ENCODE data around the gene NRARP. TPM values are rescaled to one million over a fixed set of nuclear protein-coding genes. Genes with fewer than 3 reads are reported as not detected.

The NRARP gene
- total RNA-seq (2021) = 7.4 and 8.9 TPM in 2 replicates
- Bru-seq, nascent RNA = percentile 45 among the genes with signal in this experiment
- percentile 63 among the genes with signal in this experiment for BruChase-seq, experiment 1, labeled RNA remaining after a 2-hour chase
- percentile 40 among the genes with signal in this experiment for BruChase-seq, experiment 2, labeled RNA remaining after a 6-hour chase
- long read RNA-seq, transcript NRARP-201 (1 exons, 1,770 nt) = major isoform, 26 of 26 reads
- long read RNA-seq, partial matches to known transcripts = 0 of 26 reads
- long read RNA-seq, other reads (novel, unspliced or antisense) = 0 of 26 reads

GRCh38 chr9:137302118-137302448 lies at the start of gene NRARP:
TSS of gene NRARP (minus strand) at chr9:137302271. CDS start at chr9:137301928, 343 bp downstream.
- ChIA-PET CTCF (interaction anchor here (0.7 to 1.3 kb wide), 3 partner anchors 15 to 211 kb away, joined by 3 to 8 read pairs (median 4); partner anchors contain the start of genes EXD3 and NOXA1), POLR2A (ENCODE audit: low non-redundant PET) (interaction anchor here (0.6 kb wide), 1 partner anchor 240 kb away, joined by 3 read pairs; no protein-coding TSS in a partner anchor)
- peaks cover 54% of the 10 kb centered on the region for H3K4me1 ChIP-seq (ENCODE audit: insufficient read depth, low read length, poor library complexity, severe bottlenecking)
- DNase-seq (ENCODE audit: low spot score) = peak; percentile 90
- peak within 1 kb of the TSS; percentile 60 for H3K4me3 ChIP-seq (ENCODE audit: low read depth, low read length, poor library complexity, severe bottlenecking)
- no peaks in the 10 kb centered on the region for H3K9me3 ChIP-seq (ENCODE audit: low read depth, low read length, poor library complexity, severe bottlenecking)
- peak within 1 kb of the TSS; percentile 70 for H3K27ac ChIP-seq (ENCODE audit: low read depth, low read length, poor library complexity, severe bottlenecking)
- TF ChIP-seq EZH2 (IDR thresholded peaks at IDR 0.05; ENCODE audit: borderline replicate concordance, low read depth, low read length, poor library complexity, severe bottlenecking) = no peak
- no peak for TF ChIP-seq CTCF (conservative IDR thresholded peaks at IDR 0.05; ENCODE audit: low read depth, low read length)
- intact Hi-C loops (cut with micrococcal nuclease; ENCODE audit: unreplicated experiment) = no loop called here
- no TSS peak for BruUV-seq (replicated peaks)
- H3K36me3 ChIP-seq (ENCODE audit: insufficient read depth, low read length, poor library complexity, severe bottlenecking) = no peaks in the 10 kb centered on the region
- no peaks in the 10 kb centered on the region for H3K27me3 ChIP-seq (replicated peaks; ENCODE audit: insufficient read depth, low read depth, low read length, poor library complexity)

- H3K27me3 ChIP-seq (replicated peaks; ENCODE audit: insufficient read depth, low read depth, low read length, poor library complexity) = no peaks in the 10 kb centered on the region
- ChIA-PET POLR2A (ENCODE audit: low non-redundant PET) (no interaction called here), CTCF (no interaction called here)
- no peaks in the 10 kb centered on the region for H3K4me1 ChIP-seq (ENCODE audit: insufficient read depth, low read length, poor library complexity, severe bottlenecking)
- BruUV-seq (replicated peaks) = no TSS peak
- no peak overlapping the region for H3K27ac ChIP-seq (ENCODE audit: low read depth, low read length, poor library complexity, severe bottlenecking)
- intact Hi-C loops (cut with micrococcal nuclease; ENCODE audit: unreplicated experiment) = no loop called here
- H3K4me3 ChIP-seq (ENCODE audit: low read depth, low read length, poor library complexity, severe bottlenecking) = no peak overlapping the region
- peaks cover 10% of the 10 kb centered on the region for H3K9me3 ChIP-seq (ENCODE audit: low read depth, low read length, poor library complexity, severe bottlenecking)
- H3K36me3 ChIP-seq (ENCODE audit: insufficient read depth, low read length, poor library complexity, severe bottlenecking) = no peaks in the 10 kb centered on the region
- DNase-seq (ENCODE audit: low spot score) = no peak
- TF ChIP-seq EZH2 (IDR thresholded peaks at IDR 0.05; ENCODE audit: borderline replicate concordance, low read depth, low read length, poor library complexity, severe bottlenecking) (no peak), CTCF (conservative IDR thresholded peaks at IDR 0.05; ENCODE audit: low read depth, low read length) (no peak)
Measured at GRCh38 chr9:137350696-137351584, 48.9 kb upstream of the NRARP start.

- H3K4me3 ChIP-seq (ENCODE audit: low read depth, low read length, poor library complexity, severe bottlenecking) = no peak overlapping the region
- ChIA-PET CTCF (no interaction called here), POLR2A (ENCODE audit: low non-redundant PET) (no interaction called here)
- BruUV-seq (replicated peaks) = no TSS peak
- intact Hi-C loops (cut with micrococcal nuclease; ENCODE audit: unreplicated experiment) = no loop called here
- H3K4me1 ChIP-seq (ENCODE audit: insufficient read depth, low read length, poor library complexity, severe bottlenecking) = no peaks in the 10 kb centered on the region
- H3K9me3 ChIP-seq (ENCODE audit: low read depth, low read length, poor library complexity, severe bottlenecking) = no peaks in the 10 kb centered on the region
- DNase-seq (ENCODE audit: low spot score) = no peak
- TF ChIP-seq CTCF (conservative IDR thresholded peaks at IDR 0.05; ENCODE audit: low read depth, low read length) = no peak
- no peak for TF ChIP-seq EZH2 (IDR thresholded peaks at IDR 0.05; ENCODE audit: borderline replicate concordance, low read depth, low read length, poor library complexity, severe bottlenecking)
- H3K36me3 ChIP-seq (ENCODE audit: insufficient read depth, low read length, poor library complexity, severe bottlenecking) = no peaks in the 10 kb centered on the region
- H3K27ac ChIP-seq (ENCODE audit: low read depth, low read length, poor library complexity, severe bottlenecking) = no peak overlapping the region
- no peaks in the 10 kb centered on the region for H3K27me3 ChIP-seq (replicated peaks; ENCODE audit: insufficient read depth, low read depth, low read length, poor library complexity)
Measured at GRCh38 chr9:137349471-137350033, 47.5 kb upstream of the NRARP start.
